Measurements from ENCODE around the gene ZNF627.

DNA sequence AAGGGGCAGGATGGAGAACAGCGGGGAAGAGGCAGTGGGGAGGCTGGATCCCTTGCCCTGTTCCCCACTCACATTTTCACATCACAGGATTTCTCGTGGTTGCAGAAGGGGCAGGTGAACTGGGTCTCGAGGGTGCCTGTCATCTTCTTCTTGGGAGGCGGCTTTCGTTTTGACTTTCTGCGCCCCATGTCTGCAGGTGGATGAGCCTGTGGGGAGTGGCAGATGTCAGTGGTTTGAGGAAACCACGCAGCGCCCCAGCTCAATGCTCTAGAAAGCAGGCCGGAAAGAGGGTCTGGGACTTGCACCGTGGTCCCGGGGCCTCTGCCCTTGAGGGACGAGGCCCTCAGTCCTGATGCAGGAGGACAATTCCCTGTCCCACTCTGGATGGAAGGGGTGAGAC lies 43.1 kb upstream of the ZNF627 start:
- TF ChIP-seq SMC3 (conservative IDR thresholded peaks at IDR 0.05; ENCODE audit: poor library complexity) (no peak), EP300 (conservative IDR thresholded peaks at IDR 0.05; ENCODE audit: poor library complexity, severe bottlenecking) (no peak), RAD21 (conservative IDR thresholded peaks at IDR 0.05) (no peak), POLR2AphosphoS5 (IDR thresholded peaks at IDR 0.05) (no peak), EZH2 (IDR thresholded peaks at IDR 0.05; ENCODE audit: borderline replicate concordance, insufficient read depth, low read length, poor library complexity, severe bottlenecking) (no peak), MXI1 (conservative IDR thresholded peaks at IDR 0.05; ENCODE audit: poor library complexity, severe bottlenecking) (no peak), TAF1 (IDR thresholded peaks at IDR 0.05; ENCODE audit: low read depth) (no peak)
- TF ChIP-seq, protein P1, sequence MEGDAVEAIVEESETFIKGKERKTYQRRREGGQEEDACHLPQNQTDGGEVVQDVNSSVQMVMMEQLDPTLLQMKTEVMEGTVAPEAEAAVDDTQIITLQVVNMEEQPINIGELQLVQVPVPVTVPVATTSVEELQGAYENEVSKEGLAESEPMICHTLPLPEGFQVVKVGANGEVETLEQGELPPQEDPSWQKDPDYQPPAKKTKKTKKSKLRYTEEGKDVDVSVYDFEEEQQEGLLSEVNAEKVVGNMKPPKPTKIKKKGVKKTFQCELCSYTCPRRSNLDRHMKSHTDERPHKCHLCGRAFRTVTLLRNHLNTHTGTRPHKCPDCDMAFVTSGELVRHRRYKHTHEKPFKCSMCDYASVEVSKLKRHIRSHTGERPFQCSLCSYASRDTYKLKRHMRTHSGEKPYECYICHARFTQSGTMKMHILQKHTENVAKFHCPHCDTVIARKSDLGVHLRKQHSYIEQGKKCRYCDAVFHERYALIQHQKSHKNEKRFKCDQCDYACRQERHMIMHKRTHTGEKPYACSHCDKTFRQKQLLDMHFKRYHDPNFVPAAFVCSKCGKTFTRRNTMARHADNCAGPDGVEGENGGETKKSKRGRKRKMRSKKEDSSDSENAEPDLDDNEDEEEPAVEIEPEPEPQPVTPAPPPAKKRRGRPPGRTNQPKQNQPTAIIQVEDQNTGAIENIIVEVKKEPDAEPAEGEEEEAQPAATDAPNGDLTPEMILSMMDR (IDR thresholded peaks at IDR 0.05; ENCODE audit: poor library complexity, severe bottlenecking): no peak
